B cell (primary cell): ENCODE results near the gene RNASEH1. TPM values are rescaled to one million over a fixed set of nuclear protein-coding genes. Genes with fewer than 3 reads are reported as not detected.
A peak's percentile ranks its signal among the peaks of the same experiment; 100 is the strongest.

Experiments
- ATAC-seq: fragments of 200-7000 bp; cut with Tn5 transposase; one replicate; pipeline ENCODE4 v1.10.0; 2021; ENCODE audit warnings: low read depth, mild to moderate bottlenecking, moderate number of reproducible peaks, moderate library complexity
- CTCF ChIA-PET: fragments of 350-600 bp; sonication (Branson Sonifier 250); formaldehyde crosslinking; loops from one replicate; lab custom pipeline; 2021; ENCODE audit warnings: antibody characterized with exemption, inconsistent platforms; lab: Charles Lee
- POLR2A ChIA-PET: fragments of 350-600 bp; sonication (Branson Sonifier 250); formaldehyde crosslinking; loops from one replicate; lab custom pipeline; 2021; ENCODE audit warnings: antibody characterized with exemption; lab: Charles Lee
- DNase-seq: peaks from one replicate; pipeline ENCODE4 v3.0.0; 2013
- H2AFZ ChIP-seq: 2 replicates; pipeline ENCODE4 v1.6.1; 2012; ENCODE audit warnings: mild to moderate bottlenecking, low read depth, low read length; ENCODE audit not compliant: insufficient read depth, poor library complexity, severe bottlenecking
- H3K27ac ChIP-seq, 2 donors: 1 replicate in 1 of 2; 2 replicates in 1 of 2; pipeline ENCODE4 v1.5.1; 2012 to 2013; ENCODE audit warnings: low read length in 2 of 2, mild to moderate bottlenecking in 2 of 2, moderate library complexity in 1 of 2
- H3K27me3 ChIP-seq, 4 experiments: fragments of 200-600 bp in 1 of 4; sonication (generic) in 1 of 4; replicated peaks in 1 of 4; 1 replicate in 2 of 4; 2 replicates in 2 of 4; pipeline versions ENCODE4 v1.6.1 to v1.7.0; 2013 to 2016; ENCODE audit warnings: low read length in 3 of 4, mild to moderate bottlenecking in 2 of 4, mixed read lengths in 1 of 4, moderate library complexity in 1 of 4; ENCODE audit not compliant: insufficient read depth in 4 of 4, control insufficient read depth in 3 of 4; ENCODE audit errors: control extremely low read depth in 1 of 4
- H3K36me3 ChIP-seq, 2 experiments: replicated peaks in 1 of 2; 1 replicate in 1 of 2; 2 replicates in 1 of 2; pipeline versions ENCODE4 v1.6.1 to v1.7.1; 2013; ENCODE audit warnings: low read length in 1 of 2; ENCODE audit not compliant: insufficient read depth in 2 of 2, control insufficient read depth in 1 of 2; ENCODE audit errors: control extremely low read depth in 1 of 2, extremely low read depth in 1 of 2
- H3K4me1 ChIP-seq, 2 donors: fragments of 200-600 bp in 1 of 2; sonication (generic) in 1 of 2; 1 replicate in 1 of 2; 2 replicates in 1 of 2; pipeline versions ENCODE4 v1.5.1 to v1.6.1; 2013 to 2017; ENCODE audit warnings: low read length in 2 of 2; ENCODE audit not compliant: control insufficient read depth in 2 of 2, insufficient read depth in 2 of 2
- H3K4me2 ChIP-seq: replicated peaks from 2 replicates; pipeline ENCODE3; 2012; ENCODE audit warnings: mild to moderate bottlenecking, low read depth, low read length; ENCODE audit not compliant: poor library complexity, severe bottlenecking
- H3K4me3 ChIP-seq, 5 experiments: fragments of 200-600 bp in 1 of 5; sonication (generic) in 1 of 5; 1 replicate in 3 of 5; 2 replicates in 2 of 5; pipeline versions ENCODE4 v1.5.1 to v1.7.0; 2011 to 2016; ENCODE audit warnings: low read length in 4 of 5, mild to moderate bottlenecking in 4 of 5, low read depth in 2 of 5, control low read depth in 1 of 5, moderate library complexity in 1 of 5; ENCODE audit not compliant: insufficient read depth in 1 of 5; ENCODE audit errors: control extremely low read depth in 1 of 5, extremely low read depth in 1 of 5
- H3K79me2 ChIP-seq: fragments of 200-600 bp; sonication (generic); one replicate; pipeline ENCODE4 v1.6.0; 2016; ENCODE audit warnings: low read length; ENCODE audit not compliant: control insufficient read depth, insufficient read depth
- H3K9ac ChIP-seq: fragments of 200-600 bp; sonication (generic); 2 replicates; pipeline ENCODE4 v1.6.1; 2017; ENCODE audit warnings: mild to moderate bottlenecking, low read length, moderate library complexity
- H3K9me3 ChIP-seq, 3 donors: one replicate each; pipeline versions ENCODE4 v1.6.1 to v1.7.1; 2013; ENCODE audit warnings: low read length in 2 of 3; ENCODE audit not compliant: control insufficient read depth in 2 of 3, insufficient read depth in 1 of 3; ENCODE audit errors: control extremely low read depth in 1 of 3
- H4K20me1 ChIP-seq: 2 replicates; pipeline ENCODE4 v1.6.0; 2012; ENCODE audit warnings: mild to moderate bottlenecking, low read length; ENCODE audit not compliant: insufficient read depth, control insufficient read depth, poor library complexity, severe bottlenecking
- H3K27ac Mint-ChIP-seq: one replicate; pipeline ENCODE4 v1.8.0; 2021; ENCODE audit warnings: mixed read lengths
- H3K27me3 Mint-ChIP-seq: one replicate; pipeline ENCODE4 v1.8.0; 2021; ENCODE audit warnings: mixed read lengths
- H3K4me1 Mint-ChIP-seq: one replicate; pipeline ENCODE4 v1.8.0; 2021; ENCODE audit warnings: mixed read lengths
- H3K4me3 Mint-ChIP-seq: one replicate; pipeline ENCODE4 v1.8.0; 2021; ENCODE audit warnings: mixed read lengths
- H3K9me3 Mint-ChIP-seq: one replicate; pipeline ENCODE4 v1.8.0; 2022; ENCODE audit warnings: mixed read lengths; ENCODE audit not compliant: insufficient read depth
- EZH2 ChIP-seq: IDR thresholded peaks from 2 replicates; pipeline ENCODE4 v1.6.1; 2012; ENCODE audit warnings: borderline replicate concordance, low read depth, mild to moderate bottlenecking, moderate library complexity, low read length; ENCODE audit not compliant: insufficient read depth, poor library complexity, severe bottlenecking
- WGBS: methylation state at CpG from one replicate; pipeline ENCODE4 v1.1.5; 2013; ENCODE audit warnings: missing lambda C conversion rate; ENCODE audit not compliant: insufficient coverage; 5-methylcytosine and 5-hydroxymethylcytosine counted together
- intact Hi-C: fragments of 100-400 bp; cut with micrococcal nuclease; formaldehyde crosslinking; loops from one replicate; pipeline ENCODE4 v1.10.0; 2022
- polyA plus RNA-seq: library from polyadenylated mRNA; depleted of rRNA; stranded (reverse); fragments of >200 nt; gene quantifications from 2 replicates; pipeline ENCODE4 v1.2.3, GENCODE V29; 2012
- total RNA-seq, 2 donors: library from RNA; stranded (reverse); fragments of 120-200 nt in 1 of 2; gene quantifications; 1 replicate in 1 of 2; 2 replicates in 1 of 2; pipeline versions ENCODE4 v1.2.3 to v1.2.4, GENCODE V29; 2013 to 2022
- TF ChIP-seq, protein P1 (sequence below): fragments of 200-600 bp; IDR thresholded peaks from one replicate; pipeline ENCODE4 v1.8.0; 2022; ENCODE audit warnings: antibody characterized with exemption, mild to moderate bottlenecking

RNASEH1 gene
- total and polyA plus RNA-seq, 2 donors (not counting 1 experiment from before 2014, with no cell fraction given) = 7.2 to 25.1 TPM

DNA sequence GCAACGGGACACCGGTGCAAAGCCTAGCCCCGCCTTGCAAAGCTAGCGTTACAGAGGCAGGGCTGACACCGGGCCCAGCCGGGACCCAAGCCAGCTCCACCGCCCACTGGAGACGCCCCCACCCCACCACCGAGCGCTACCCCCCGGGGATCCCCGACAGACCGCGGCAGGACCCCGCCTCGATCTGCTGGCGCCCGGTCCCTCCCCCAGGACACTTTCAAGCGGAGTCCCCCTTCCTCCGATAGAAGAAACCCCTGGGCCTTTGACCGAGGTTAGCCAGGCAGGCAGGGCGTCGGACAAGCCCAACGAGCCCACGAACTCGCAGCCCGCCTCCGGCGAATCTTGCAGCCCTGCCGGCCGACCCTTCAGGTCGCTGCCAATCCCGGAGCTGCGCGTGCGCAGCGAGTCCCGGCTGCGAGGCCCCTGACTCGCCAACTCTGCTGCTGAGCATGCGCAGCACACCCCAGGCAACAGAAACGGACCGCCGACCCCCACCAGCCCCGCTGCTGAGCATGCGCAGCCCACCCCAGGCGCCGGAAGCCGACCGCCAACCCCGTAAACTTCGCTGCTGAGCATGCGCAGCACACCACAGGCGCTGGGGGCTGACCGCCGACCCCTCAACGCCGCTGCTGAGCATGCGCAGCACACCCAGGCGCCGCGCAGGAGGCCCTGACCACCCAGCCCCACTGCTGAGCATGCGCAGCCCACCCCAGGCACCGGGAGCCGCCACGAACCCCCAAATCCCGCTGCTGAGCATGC, 39.5 kb downstream of the RNASEH1 start:
- Histone ChIP-seq H4K20me1 (peaks cover 9% of the 10 kb centered on the region), H3K9ac (peak overlapping the region; percentile 88), H2AFZ (peak overlapping the region; percentile 98), H3K27ac (peak overlapping the region; percentile 73 to 93), H3K27me3 (no peaks in the 10 kb centered on the region), H3K4me3 (peak overlapping the region; percentile 52 to 87 (median 79)), H3K4me2 (peak overlapping the region; percentile 94), H3K4me1 (peaks cover 18 to 25% of the 10 kb centered on the region in 2 donors), H3K79me2 (peaks cover 31% of the 10 kb centered on the region), H3K36me3 (no peaks in the 10 kb centered on the region), H3K9me3 (peaks cover 0 to 2% (median under 1%) of the 10 kb centered on the region in 3 donors)
- Mint-ChIP-seq H3K4me1 (peaks cover 38% of the 10 kb centered on the region), H3K27ac (peak overlapping the region; percentile 97), H3K9me3 (peaks cover 8% of the 10 kb centered on the region), H3K4me3 (peak overlapping the region; percentile 96), H3K27me3 (no peaks in the 10 kb centered on the region)
- under 1% methylated on average over 67 of the region's 67 CpGs for WGBS
- TF ChIP-seq EZH2 = no peak
- ChIA-PET POLR2A (interaction anchor here (0.9 to 3.3 kb wide), 5 partner anchors 17 to 140 kb away, joined by 3 to 26 read pairs (median 13); partner anchors contain the start of genes EIPR1, RNASEH1 and TRAPPC12), CTCF (interaction anchor here (0.7 kb wide), 1 partner anchor 57 kb away, joined by 3 read pairs; no protein-coding TSS in a partner anchor)
- intact Hi-C loops = loop anchor here (1.0 kb wide), 3 partner anchors 40 to 141 kb away; partner anchors contain the start of genes EIPR1, RNASEH1 and RPS7
- peak; percentile 76 for ATAC-seq
- DNase-seq = peak; percentile 99

DNA sequence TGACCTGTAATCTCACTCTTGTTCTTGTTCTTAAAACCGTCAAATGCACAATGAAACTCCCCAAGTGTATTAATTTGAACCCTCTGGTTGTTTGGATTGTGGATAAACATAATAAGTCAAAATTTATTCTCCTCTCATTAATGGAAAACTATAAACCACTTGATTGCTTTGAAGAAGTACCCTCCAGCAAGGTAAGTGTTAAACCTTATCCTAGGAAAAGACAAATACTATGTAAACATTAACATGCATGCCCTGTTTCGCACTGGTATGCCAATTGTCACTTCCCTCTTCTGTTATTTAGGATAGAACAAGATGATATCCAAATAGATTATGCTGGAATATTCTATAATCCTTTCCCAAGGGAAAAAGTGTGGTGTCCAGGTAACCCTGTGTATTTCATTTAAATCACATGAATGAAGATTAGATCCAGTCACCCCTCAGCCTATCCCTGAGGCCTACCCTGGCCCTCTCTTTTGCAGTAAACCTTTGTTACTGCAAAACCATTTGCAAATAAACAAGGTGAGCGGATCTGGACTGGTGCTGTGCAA, 40.1 kb downstream of the RNASEH1 start:
- Histone ChIP-seq H3K4me2 (peak overlapping the region; percentile 94), H3K27me3 (no peaks in the 10 kb centered on the region), H3K4me1 (peaks cover 18 to 25% of the 10 kb centered on the region in 2 donors), H3K4me3 (peak overlapping the region; percentile 52 to 87 (median 79)), H3K36me3 (peaks cover 0 to 6% of the 10 kb centered on the region in 2 experiments), H3K9me3 (peaks cover 0 to 2% (median 1%) of the 10 kb centered on the region in 3 donors), H3K9ac (peak overlapping the region; percentile 81), H3K79me2 (peaks cover 31% of the 10 kb centered on the region), H3K27ac (peak overlapping the region; percentile 66 to 81), H4K20me1 (peaks cover 9% of the 10 kb centered on the region), H2AFZ (peak overlapping the region; percentile 95)
- Mint-ChIP-seq H3K27me3 (no peaks in the 10 kb centered on the region), H3K4me1 (peaks cover 39% of the 10 kb centered on the region), H3K9me3 (peaks cover 8% of the 10 kb centered on the region), H3K27ac (peak overlapping the region; percentile 97), H3K4me3 (peak overlapping the region; percentile 96)
- ChIA-PET POLR2A (interaction anchor here (0.9 to 3.3 kb wide), 5 partner anchors 17 to 140 kb away, joined by 3 to 26 read pairs (median 13); partner anchors contain the start of genes EIPR1, RNASEH1 and TRAPPC12), CTCF (interaction anchor here (0.7 kb wide), 1 partner anchor 56 kb away, joined by 3 read pairs; no protein-coding TSS in a partner anchor)
- no peak for TF ChIP-seq EZH2
- TF ChIP-seq, protein P1, sequence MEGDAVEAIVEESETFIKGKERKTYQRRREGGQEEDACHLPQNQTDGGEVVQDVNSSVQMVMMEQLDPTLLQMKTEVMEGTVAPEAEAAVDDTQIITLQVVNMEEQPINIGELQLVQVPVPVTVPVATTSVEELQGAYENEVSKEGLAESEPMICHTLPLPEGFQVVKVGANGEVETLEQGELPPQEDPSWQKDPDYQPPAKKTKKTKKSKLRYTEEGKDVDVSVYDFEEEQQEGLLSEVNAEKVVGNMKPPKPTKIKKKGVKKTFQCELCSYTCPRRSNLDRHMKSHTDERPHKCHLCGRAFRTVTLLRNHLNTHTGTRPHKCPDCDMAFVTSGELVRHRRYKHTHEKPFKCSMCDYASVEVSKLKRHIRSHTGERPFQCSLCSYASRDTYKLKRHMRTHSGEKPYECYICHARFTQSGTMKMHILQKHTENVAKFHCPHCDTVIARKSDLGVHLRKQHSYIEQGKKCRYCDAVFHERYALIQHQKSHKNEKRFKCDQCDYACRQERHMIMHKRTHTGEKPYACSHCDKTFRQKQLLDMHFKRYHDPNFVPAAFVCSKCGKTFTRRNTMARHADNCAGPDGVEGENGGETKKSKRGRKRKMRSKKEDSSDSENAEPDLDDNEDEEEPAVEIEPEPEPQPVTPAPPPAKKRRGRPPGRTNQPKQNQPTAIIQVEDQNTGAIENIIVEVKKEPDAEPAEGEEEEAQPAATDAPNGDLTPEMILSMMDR = no peak
- DNase-seq = no peak
- 0% methylated on average over 1 of the region's 3 CpGs for WGBS
- no peak for ATAC-seq
- intact Hi-C loops = no loop called here
